ENCODE measurements around the gene ABHD17A. TPM values are rescaled to one million over a fixed set of nuclear protein-coding genes. Genes with fewer than 3 reads are reported as not detected.

The ABHD17A gene
- total RNA-seq, 1 experiment from 2014 or later: 68.2 TPM

GRCh38 chr19:1872807-1873523, 12.3 kb downstream of the ABHD17A start:
- POLR2A ChIA-PET: no interaction called here
- H4K20me1 ChIP-seq (ENCODE audit: insufficient read depth): peaks cover 11% of the 10 kb centered on the region; the same call in 1 of the 2 replicates
- no peak for TF ChIP-seq MAX (IDR thresholded peaks at IDR 0.05)
- TF ChIP-seq TCF7L2 (IDR thresholded peaks at IDR 0.05; ENCODE audit: borderline replicate concordance, extremely low read depth, insufficient read depth, insufficient read length): no peak
- TF ChIP-seq CBX3 (IDR thresholded peaks at IDR 0.05; ENCODE audit: low read depth): no peak
- no peak for TF ChIP-seq POLR2AphosphoS5 (IDR thresholded peaks at IDR 0.05; ENCODE audit: low read depth, low read length)
- no peak for TF ChIP-seq ZBTB33 (IDR thresholded peaks at IDR 0.05; ENCODE audit: extremely low read depth, insufficient replicate concordance, low read length)
- TF ChIP-seq FOSL1 (IDR thresholded peaks at IDR 0.05; ENCODE audit: low read depth): no peak
- TF ChIP-seq ZNF274 (IDR thresholded peaks at IDR 0.05; ENCODE audit: low read depth, low read length): no peak
- no peak for TF ChIP-seq REST (IDR thresholded peaks at IDR 0.05; ENCODE audit: low read depth)
- TF ChIP-seq RAD21 (IDR thresholded peaks at IDR 0.05; ENCODE audit: low read depth): no peak
- no peak for TF ChIP-seq ZFX (IDR thresholded peaks at IDR 0.05)
- TF ChIP-seq POLR2A (IDR thresholded peaks at IDR 0.05; ENCODE audit: borderline replicate concordance, extremely low read depth, insufficient read depth, insufficient read length): no peak
- no peak for TF ChIP-seq CTCF (IDR thresholded peaks at IDR 0.05 in 2 of 3, conservative IDR thresholded peaks at IDR 0.05 in 1 of 3; ENCODE audit: borderline replicate concordance in 1 of 3, insufficient read depth in 1 of 3, low read depth in 2 of 3, low read length in 2 of 3)
- TF ChIP-seq EGR1 (IDR thresholded peaks at IDR 0.05; ENCODE audit: low read depth): no peak
- no peak for TF ChIP-seq SRF (IDR thresholded peaks at IDR 0.05; ENCODE audit: low read depth)
- TF ChIP-seq EZH2phosphoT487 (IDR thresholded peaks at IDR 0.05; ENCODE audit: borderline replicate concordance): no peak
- H3K9me3 ChIP-seq (ENCODE audit: control insufficient read depth in 1 of 2, insufficient read depth in 1 of 2, low read depth in 1 of 2, low read length in 2 of 2): no peaks in the 10 kb centered on the region
- no TSS peak for BruUV-seq (replicated peaks)
- no peak overlapping the region for H2AFZ ChIP-seq (ENCODE audit: low read depth, low read length, poor library complexity, severe bottlenecking)
- DNase-seq (ENCODE audit: low read depth, low spot score) (no peak), ATAC-seq (no peak)
- H3K36me3 ChIP-seq (ENCODE audit: control insufficient read depth in 1 of 2, insufficient read depth in 2 of 2, low read length in 2 of 2): peaks cover 3 to 13% of the 10 kb centered on the region in 2 experiments; a peak in 2 of 4 replicates
- no peaks in the 10 kb centered on the region for H3K27me3 ChIP-seq (ENCODE audit: insufficient read depth, low read length)
- H3K9me2 ChIP-seq (ENCODE audit: insufficient read depth): no peaks in the 10 kb centered on the region
- peaks cover 49% of the 10 kb centered on the region for H3K79me2 ChIP-seq (ENCODE audit: insufficient read depth, low read length)
- CTCF ChIA-PET: no interaction called here
- peaks cover 16 to 31% of the 10 kb centered on the region in 2 experiments for H3K4me1 ChIP-seq (ENCODE audit: control insufficient read depth in 1 of 2, insufficient read depth in 2 of 2, low read length in 2 of 2)
- no peak overlapping the region for H3K4me2 ChIP-seq (ENCODE audit: low read length)
- H3K9ac ChIP-seq (ENCODE audit: low read length): no peak overlapping the region
- H3K27ac ChIP-seq (ENCODE audit: low read depth, low read length): peak overlapping the region; percentile 18; the same call in 1 of the 2 replicates
- RAD21 ChIA-PET (ENCODE audit: low non-redundant PET in 1 of 2, low total read pairs in 2 of 2, uncharacterized antibody in 2 of 2, unreplicated experiment in 2 of 2): no interaction called here
- no peak overlapping the region for H3K4me3 ChIP-seq (replicated peaks in 1 of 2; ENCODE audit: low read depth in 1 of 2, low read length in 2 of 2)
- intact Hi-C loops (cut with micrococcal nuclease): no loop called here
